ENCODE results near the gene PIK3R3. TPM values are rescaled to one million over a fixed set of nuclear protein-coding genes. Genes with fewer than 3 reads are reported as not detected.
"Not testable (repeated sequence)": the region's sequence is repeated elsewhere in the genome, so short reads cannot be mapped to it uniquely, and the experiment has no call there.

The PIK3R3 gene
- polyA plus RNA-seq, 4 donors: 24.6 to 32.8 (median 27.4) TPM

DNA sequence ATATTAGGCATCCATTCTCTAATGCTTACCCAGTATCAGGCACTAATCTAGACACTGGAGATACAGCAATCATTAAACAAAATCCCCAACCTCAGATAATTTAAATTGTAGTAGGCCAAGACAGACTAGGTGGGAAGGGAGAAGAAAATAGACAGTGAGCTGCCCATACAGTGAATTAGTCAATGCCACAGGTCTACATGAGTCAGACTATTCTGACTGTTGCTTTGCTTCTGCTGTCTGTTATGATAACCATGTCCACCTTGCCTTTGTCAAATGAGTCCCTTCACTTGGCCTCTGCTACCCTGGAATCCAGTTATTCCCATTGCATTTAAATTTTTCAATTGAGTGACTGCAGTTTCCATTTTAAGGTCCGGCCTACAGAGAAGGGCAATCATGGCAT is 59.5 kb downstream of the PIK3R3 start:
- no peak for DNase-seq (ENCODE audit: low read depth in 4 of 4, low spot score in 2 of 4)

DNA sequence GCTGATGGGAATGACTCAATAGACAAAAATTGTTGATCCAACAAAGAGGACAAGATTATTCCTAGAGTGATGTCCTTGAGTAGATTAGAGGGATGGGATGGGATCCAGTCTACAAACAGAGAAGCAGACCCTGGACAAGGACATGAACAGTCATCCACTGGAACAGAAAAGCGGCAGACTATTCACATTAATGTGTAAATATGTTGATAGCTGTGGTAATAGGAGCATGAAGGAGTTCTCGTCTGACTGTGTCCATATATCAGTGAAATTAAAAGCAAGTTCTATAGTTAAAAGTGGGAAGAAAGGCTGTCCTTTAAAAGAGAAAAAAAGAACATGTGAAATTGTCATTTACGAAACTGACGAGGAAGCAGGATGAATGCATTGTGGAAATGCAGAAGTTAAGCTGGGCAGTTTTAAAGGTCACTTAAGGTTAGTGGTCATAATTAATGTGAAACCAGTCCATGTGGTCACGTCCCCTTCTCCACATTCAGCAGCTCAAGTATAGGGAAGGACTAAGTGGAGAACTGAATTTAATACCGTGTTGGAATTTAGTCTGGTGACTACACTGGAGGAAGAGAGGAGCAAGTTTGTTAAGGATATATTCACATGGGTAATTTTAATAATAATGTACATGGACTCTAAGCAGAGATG is 62.1 kb downstream of the PIK3R3 start:
- no peak for DNase-seq (ENCODE audit: low read depth in 4 of 4, low spot score in 2 of 4)

DNA sequence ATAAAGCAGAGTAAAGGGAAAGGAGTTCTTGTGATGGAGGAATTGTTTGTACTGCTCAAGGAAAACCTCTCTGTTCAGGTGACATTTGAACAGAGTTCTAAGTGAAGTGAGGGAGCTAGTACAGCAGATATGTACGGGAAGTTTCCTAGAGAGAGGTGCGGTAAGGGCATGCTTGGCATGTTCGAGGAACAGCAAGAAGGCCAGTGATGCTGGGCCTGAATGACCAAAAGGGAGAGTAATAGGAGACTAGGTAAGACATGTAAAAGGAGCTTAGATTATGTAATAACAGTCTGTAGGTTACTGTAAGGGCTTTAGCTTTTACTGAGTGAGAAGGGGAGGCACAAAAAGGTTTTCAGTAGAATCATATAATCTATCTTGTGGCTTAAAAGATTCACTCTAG is 63.9 kb downstream of the PIK3R3 start:
- DNase-seq (ENCODE audit: low read depth in 4 of 4, low spot score in 2 of 4): no peak

DNA sequence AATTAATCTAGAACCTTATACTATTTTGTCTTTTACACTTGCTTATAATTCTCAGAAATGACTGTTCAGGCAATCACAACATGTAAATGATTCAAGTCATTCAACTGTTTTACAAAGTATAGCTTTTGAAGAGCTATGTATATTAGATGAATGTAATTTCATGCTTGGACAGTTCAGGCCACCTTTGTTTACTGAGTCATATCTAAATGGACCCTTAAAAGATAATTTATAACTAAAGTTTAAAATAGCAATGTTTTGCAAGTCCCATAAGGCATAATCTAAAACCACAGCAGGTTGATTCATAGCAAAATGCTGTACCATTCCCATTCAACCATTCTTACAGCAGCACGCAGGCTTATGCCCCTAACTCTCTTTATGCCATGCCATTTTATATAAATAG is 64.8 kb downstream of the PIK3R3 start:
- DNase-seq (ENCODE audit: low read depth in 4 of 4, low spot score in 2 of 4): no peak

DNA sequence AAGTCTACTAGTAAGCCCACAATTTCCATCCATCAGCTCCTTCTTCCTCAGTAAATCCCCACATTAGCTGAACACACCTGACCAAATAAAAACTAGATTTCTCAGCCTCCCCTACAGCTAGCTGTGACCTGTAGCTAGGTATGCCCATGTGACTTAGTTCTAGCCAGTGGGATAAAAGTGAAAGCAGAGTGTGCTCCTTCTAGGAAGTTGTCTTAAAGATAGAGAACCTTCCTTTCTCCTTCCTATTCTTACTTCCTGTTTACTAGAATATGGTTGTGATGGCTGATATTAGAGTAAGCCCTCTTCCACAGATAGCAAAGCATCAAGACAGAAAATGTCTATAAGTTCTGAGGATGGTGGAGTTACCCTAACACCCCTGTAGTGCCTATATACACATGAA is 67.0 kb downstream of the PIK3R3 start:
- DNase-seq (ENCODE audit: low read depth in 4 of 4, low spot score in 2 of 4): no peak

DNA sequence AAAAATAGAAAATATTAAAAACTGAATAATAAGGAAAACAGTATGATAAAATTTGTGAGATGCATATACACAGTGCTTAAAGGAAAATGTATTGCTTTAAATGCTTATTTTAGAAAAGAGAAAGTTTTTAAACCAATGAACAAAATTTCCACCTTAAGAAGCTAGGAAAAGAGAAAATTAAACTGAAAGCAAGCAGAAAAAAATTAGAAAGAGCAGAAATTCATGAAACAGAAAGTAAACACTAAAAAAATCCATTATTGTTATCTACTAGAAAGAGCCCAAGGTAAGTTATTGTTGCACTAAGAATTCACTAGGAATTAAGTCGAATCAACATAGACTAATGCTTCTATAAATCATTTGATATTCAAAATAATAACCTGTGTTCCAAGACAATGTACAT is 67.7 kb downstream of the PIK3R3 start:
- DNase-seq (ENCODE audit: low read depth in 4 of 4, low spot score in 2 of 4): no peak

DNA sequence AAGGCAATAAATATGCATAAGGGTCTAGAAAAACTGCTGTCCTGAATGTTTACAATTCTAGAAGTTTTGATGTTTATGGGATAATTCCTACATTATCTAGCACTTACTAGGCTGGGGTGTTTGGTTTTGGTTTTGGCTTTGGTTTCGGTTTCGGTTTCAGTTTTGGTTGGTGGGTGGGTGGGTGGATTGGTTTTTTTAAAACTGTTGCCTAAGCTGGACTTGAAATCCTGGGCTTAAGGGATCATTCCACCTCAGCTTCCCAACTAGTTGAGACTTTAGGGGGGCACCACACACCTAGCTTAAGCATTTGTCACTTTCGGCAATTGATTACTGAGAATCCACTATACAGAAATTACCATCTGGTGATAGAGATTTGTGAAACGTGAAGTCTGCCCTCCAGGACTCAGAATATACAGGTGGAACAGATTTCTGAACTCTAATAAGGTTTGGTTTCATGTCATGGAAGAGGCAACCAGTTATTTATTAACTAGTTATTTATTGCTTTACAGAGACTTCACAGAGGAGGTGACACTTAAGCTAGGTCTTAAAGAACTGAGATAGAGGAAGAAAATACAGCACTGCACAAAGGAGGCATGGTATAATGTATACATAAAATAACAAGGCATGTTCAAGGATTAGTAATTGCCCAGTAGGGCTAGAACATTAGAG is 69.6 kb downstream of the PIK3R3 start:
- DNase-seq (ENCODE audit: low read depth in 4 of 4, low spot score in 2 of 4): no peak

DNA sequence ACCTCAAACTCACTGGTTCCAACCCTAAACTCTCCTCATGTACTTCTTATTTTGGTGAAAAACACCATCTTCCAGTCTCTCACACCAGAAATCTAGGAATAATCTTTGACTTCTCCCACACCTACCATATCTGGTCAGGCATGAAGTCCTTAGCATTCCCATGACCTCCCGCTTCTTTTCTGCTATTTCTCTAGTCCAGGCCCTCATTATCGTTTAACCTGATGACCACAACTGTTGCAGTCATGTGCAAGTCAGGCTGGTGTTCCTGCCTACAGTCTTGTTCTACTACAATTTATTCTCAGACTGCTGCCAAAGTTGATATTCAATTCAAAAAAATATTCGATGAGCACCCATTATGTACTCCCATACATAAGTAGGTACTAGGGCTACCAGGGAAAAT is 71.3 kb downstream of the PIK3R3 start:
- no peak for DNase-seq (ENCODE audit: low read depth in 4 of 4, low spot score in 2 of 4)

DNA sequence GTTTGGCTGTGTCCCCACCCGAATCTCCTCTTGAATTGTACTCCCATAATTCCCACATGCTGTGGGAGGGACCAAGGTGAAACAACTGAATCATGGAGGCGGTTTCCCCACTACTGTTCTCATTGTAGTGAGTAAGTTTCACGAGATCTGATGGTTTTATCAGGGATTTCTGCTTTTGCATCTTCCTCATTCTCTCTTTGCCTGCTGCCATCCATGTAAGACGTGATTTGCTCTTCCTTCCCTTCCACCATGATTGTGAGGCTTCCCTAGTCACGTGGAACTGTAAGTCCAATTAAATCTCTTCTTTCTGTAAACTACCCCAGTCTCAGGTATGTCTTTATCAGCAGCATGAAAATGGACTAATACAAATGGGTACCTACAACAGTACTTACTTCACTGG is 73.5 kb downstream of the PIK3R3 start:
- DNase-seq (ENCODE audit: low read depth in 4 of 4, low spot score in 2 of 4): no peak

DNA sequence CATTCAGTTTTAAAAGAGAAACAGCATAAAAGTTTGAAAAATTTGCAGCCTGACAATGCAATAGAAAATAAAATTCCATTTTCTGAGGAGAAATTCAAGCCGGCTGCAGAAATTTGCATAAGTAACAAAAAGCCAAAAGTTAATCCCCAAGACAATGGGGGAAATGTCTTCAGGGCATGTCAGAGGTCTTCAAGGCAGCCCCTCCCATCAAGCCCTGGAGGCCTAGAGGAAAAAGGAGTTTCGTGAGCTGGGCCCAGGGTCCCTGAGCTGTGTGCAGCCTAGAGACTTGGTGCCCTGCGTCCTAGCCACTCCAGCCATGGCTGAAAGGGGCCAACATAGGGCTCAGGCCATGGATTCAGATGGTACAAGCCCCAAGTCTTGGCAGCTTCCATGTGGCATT is 74.6 kb downstream of the PIK3R3 start:
- no peak for DNase-seq (ENCODE audit: low read depth in 4 of 4, low spot score in 2 of 4)

DNA sequence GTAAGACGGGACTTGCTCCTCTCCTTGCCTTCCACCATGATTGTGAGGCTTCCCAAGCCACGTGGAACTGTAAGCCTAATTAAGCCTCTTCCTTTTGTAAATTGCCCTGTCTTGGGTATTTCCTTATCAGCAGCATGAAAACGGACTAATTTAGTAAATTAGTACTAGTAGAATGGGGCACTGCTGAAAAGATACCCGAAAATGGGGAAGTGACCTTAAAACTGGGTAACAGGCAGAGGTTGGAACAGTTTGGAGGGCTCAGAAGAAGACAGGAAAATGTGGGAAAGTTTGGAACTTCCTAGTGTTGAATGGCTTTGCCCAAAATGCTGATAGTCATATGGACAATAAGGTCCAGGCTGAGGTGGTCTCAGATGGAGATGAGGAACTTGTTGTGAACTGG is 75.2 kb downstream of the PIK3R3 start:
- not testable (repeated sequence) for DNase-seq (ENCODE audit: low read depth in 4 of 4, low spot score in 2 of 4)

DNA sequence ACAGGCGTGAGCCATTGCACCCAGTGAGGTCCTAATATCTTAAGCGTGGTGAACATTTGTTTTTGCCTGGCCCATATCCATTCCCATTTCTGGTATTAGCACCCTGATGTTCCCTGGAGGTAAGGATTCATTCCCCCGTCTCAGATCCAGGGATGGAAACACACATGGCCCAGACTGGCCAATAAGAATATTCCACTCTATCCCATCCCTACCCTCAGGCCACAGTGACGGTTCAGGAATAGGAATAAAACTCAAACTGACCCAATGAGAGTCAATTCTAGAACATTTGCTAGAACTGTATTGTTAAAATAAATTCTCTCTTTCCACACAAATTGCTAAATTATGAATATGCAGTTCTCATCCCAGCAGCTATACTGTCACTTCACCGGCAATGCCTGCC is 76.1 kb downstream of the PIK3R3 start:
- no peak for DNase-seq (ENCODE audit: low read depth in 4 of 4, low spot score in 2 of 4)

DNA sequence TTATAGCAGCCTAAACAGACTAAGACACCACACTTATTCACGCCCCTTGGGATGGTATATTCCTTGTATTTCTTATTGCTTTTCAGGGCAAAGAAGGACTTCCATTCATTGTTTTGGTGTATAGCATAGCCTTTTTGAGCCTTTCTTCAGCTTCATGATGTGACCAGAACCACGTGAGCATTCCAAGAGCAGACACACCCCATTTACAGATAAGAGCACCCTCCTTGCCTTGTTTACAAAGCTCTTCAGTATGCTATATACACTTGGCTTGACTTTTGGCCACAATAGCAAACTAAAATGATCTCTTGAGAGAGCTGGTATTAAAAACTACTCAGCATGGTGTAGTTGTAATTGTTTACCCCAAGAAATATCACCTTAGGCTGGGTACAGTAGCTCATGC is 78.7 kb downstream of the PIK3R3 start:
- no peak for DNase-seq (ENCODE audit: low read depth in 4 of 4, low spot score in 2 of 4)

DNA sequence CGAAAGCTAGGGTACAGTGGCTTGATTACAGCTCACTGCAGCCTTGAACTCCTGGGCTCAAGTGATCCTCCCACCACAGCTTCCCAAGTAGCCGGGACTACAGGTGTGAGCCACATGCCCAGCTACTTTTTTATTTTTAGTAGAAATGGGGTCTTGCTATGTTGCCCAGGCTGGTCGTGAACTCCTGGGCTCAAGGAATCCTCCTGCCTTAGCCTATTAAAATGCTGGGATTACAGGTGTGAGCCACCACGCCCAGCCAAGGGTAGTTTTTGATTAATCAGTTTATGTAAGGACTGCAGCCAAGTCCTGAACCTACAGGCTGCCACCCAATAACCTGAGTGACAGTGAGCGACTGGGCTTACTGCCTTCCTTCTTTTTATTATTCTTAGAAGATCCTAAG is 88.3 kb downstream of the PIK3R3 start:
- DNase-seq (ENCODE audit: low read depth in 4 of 4, low spot score in 2 of 4): no peak

DNA sequence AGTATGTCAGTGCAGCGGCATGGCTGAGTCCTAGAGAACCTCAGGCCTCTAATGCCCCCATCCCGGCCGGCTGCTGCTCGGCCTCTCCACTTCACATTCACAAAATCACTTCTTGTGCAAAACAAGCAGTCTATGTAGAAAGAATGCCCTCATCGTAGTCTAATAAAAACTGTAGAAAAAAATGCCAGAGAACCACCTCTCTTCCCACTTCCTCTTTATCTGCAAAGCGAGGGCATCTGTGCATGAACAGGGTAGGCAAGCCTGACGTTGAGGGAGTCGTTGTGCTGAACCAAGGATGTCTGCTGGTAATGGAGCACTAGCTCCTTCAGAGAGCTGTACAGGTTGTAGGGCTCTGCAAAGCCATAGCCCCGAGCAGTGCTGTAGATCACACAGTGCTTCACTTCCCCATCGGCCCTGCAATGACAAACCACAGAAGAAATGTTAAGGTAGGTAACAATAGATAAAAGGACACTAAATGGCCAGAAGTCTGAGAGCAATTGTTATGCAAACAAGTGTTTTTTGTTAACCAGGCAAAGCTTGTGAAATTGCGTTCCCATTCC is 88.9 kb downstream of the PIK3R3 start:
- DNase-seq (ENCODE audit: low read depth in 4 of 4, low spot score in 2 of 4): no peak

DNA sequence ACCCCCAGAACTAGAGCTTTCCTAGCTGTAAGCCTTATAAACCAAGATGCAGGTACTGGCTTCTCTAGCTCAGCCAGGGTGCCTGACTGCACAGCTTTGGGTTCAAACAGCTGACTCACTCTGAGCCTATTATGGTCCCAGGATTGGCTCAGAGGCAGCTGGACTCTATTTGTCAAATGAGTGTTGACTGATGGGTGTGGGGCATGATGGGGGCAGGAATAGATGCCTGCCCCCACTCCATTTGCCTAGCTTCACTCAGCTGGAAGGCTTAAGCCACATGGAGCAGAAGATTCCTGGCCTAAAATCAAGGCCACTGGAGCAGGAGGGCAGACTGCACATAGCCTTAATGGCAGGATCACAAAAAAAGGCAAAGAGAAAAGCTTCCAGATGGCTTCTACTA is 90.5 kb downstream of the PIK3R3 start:
- no peak for DNase-seq (ENCODE audit: low read depth in 4 of 4, low spot score in 2 of 4)

DNA sequence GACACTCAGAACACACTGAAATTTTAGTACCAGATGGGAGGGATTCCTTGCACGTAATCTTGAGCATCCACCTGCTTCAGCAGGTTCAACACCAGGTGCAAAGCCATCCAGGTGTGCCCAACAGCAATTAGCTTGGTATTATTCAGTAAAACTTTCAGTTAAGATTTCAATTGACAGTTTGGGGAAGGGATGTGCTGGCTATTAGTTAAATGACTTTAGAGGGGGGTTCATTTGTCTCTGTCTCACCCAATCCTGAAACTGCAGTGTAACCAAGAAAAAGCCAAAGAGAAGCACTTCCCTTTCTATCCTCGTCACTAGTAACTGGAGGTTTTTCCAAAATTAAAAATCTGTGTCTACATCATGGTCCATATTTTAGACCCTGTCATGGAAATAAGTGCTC is 90.9 kb downstream of the PIK3R3 start:
- no peak for DNase-seq (ENCODE audit: low read depth in 4 of 4, low spot score in 2 of 4)

DNA sequence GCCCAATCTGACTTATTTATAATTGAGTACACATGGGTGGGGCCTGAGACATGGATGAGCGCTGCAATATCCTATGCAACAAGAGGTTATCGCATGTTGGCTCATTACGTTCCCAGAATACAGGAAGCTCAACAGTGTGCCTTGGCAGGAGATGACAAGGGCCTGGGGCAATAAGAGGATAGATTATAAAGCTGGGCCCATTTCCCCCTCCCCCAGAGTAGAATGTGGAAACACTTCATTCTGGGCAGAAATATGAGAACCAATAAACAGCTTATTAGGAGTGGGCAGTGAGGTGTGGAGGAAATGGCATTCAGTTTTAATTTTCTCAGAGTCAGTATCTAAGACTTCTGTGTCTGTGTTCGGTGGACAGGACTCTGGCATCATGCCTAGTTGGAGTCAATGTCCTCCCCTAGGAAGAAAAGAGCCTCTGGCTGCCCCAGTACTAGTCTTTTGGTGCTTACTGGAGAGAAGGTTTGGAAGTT is 92.8 kb downstream of the PIK3R3 start:
- no peak for DNase-seq (ENCODE audit: low read depth in 4 of 4, low spot score in 2 of 4)

DNA sequence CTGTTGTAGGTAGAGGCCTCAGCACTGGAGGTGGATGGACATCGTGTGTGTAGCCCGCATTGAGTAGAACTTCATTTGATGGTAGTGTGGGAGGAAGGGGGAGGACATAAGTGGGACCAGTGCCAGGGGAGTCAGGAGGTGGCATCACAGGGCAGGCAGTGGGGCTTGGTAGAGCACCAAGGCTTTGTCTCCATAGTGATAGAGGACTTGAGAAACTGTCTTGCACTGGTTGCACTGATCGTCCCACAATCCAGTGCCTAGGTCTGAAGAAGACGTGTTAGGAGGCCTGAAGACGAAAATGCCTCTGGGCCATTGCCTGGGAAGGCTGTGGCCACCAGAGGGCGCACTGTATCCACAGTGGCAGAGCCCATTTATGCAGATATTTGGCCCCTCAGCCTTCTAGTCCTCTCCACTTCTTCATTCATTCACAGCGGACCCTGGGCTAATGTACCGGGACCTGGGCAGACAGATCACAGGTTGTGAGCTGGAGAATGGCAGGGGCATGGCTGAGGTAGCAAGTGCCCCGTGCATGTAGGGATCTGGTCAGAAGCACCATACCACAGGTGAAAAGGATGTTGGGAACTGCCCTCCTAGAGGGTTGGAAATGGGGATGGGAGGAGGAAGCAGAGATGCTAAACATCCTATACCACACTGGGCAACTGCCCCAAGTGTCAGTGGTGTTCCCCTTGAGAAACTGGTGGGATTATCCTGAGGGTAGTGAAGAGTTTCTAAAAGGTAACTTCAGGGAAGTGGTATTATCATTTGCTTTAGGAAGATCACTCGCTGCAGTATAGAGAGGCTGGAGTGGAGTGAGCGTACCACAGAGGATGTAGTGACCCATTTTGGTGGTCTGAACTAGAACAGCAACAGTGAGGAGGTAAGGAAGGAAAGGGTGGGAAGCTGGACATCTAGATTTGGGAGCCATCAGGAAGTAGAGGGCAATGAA is 95.3 kb downstream of the PIK3R3 start:
- peak; percentile 47 to 77 (median 60) for DNase-seq (ENCODE audit: low read depth in 4 of 4, low spot score in 2 of 4)

DNA sequence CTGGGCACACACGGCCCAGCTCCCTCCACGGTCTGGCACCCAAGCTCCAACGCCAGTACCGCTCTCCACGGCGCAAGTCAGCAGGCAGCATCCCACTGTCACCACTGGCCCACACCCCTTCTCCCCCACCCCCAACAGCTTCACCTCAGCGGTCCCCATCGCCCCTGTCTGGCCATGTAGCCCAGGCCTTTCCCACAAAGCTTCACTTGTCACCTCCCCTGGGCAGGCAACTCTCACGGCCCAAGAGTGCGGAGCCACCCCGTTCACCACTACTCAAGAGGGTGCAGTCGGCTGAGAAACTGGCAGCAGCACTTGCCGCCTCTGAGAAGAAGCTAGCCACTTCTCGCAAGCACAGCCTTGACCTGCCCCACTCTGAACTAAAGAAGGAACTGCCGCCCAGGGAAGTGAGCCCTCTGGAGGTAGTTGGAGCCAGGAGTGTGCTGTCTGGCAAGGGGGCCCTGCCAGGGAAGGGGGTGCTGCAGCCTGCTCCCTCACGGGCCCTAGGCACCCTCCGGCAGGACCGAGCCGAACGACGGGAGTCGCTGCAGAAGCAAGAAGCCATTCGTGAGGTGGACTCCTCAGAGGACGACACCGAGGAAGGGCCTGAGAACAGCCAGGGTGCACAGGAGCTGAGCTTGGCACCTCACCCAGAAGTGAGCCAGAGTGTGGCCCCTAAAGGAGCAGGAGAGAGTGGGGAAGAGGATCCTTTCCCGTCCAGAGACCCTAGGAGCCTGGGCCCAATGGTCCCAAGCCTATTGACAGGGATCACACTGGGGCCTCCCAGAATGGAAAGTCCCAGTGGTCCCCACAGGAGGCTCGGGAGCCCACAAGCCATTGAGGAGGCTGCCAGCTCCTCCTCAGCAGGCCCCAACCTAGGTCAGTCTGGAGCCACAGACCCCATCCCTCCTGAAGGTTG is 97.6 kb downstream of the PIK3R3 start:
- DNase-seq (ENCODE audit: low read depth in 4 of 4, low spot score in 2 of 4): no peak

Measured in left renal cortex interstitium (tissue), 4 donors.